SK-N-SH treated with all-trans-retinoic acid at 6 μM for 48 hours (cell line): Measurements from ENCODE around the gene ITPKB.
"Not testable (repeated sequence)": the region's sequence is repeated elsewhere in the genome, so short reads cannot be mapped to it uniquely, and the experiment has no call there.

Experiments
- ATAC-seq: fragments of 200-7000 bp; cut with Tn5 transposase; 3 replicates; pipeline ENCODE4 v1.9.1; 2020; ENCODE audit warnings: mild to moderate bottlenecking, moderate library complexity
- ARNTL ChIP-seq: fragments of 450-650 bp; formaldehyde crosslinking; IDR thresholded peaks from 2 replicates; pipeline ENCODE4 v1.5.0; 2020; ENCODE audit warnings: low read depth, mild to moderate bottlenecking, moderate library complexity, borderline replicate concordance
- BACH2 ChIP-seq: fragments of 250-450 bp; sonication (Bioruptor Pico); IDR thresholded peaks from 2 replicates; pipeline ENCODE4 v1.9.0; 2021; ENCODE audit warnings: mild to moderate bottlenecking, borderline replicate concordance
- CREB5 ChIP-seq: fragments of 250-450 bp; sonication (Bioruptor Pico); IDR thresholded peaks from 2 replicates; pipeline ENCODE4 v1.5.1; 2020; ENCODE audit warnings: low read depth, mild to moderate bottlenecking, moderate library complexity
- CSDC2 ChIP-seq: fragments of 250-450 bp; sonication (Bioruptor Pico); IDR thresholded peaks from 2 replicates; pipeline ENCODE4 v1.5.0; 2020; ENCODE audit warnings: mild to moderate bottlenecking, moderate library complexity
- CSRNP3 ChIP-seq: fragments of 250-450 bp; sonication (Bioruptor Pico); IDR thresholded peaks from 2 replicates; pipeline ENCODE4 v1.5.1; 2021; ENCODE audit warnings: mild to moderate bottlenecking, moderate library complexity
- GLIS3 ChIP-seq: fragments of 250-450 bp; sonication (Bioruptor Pico); IDR thresholded peaks from 2 replicates; pipeline ENCODE4 v1.5.0; 2020; ENCODE audit warnings: mild to moderate bottlenecking, moderate library complexity
- ISL1 ChIP-seq: fragments of 250-450 bp; sonication (Bioruptor Pico); IDR thresholded peaks from 2 replicates; pipeline ENCODE4 v2.1.2; 2022; ENCODE audit warnings: mild to moderate bottlenecking, moderate library complexity
- OSR1 ChIP-seq: fragments of 250-450 bp; sonication (Bioruptor Pico); IDR thresholded peaks from 2 replicates; pipeline ENCODE4 v1.8.0; 2022; ENCODE audit warnings: moderate library complexity, mild to moderate bottlenecking, inconsistent platforms
- PATZ1 ChIP-seq: fragments of 250-450 bp; sonication (Bioruptor Pico); IDR thresholded peaks from 2 replicates; pipeline ENCODE4 v1.8.0; 2020; ENCODE audit warnings: mild to moderate bottlenecking, moderate library complexity, borderline replicate concordance
- POU6F1 ChIP-seq: fragments of 250-450 bp; sonication (Bioruptor Pico); IDR thresholded peaks from 2 replicates; pipeline ENCODE4 v1.8.0; 2021; ENCODE audit warnings: low read depth, mild to moderate bottlenecking, moderate library complexity, borderline replicate concordance
- PPARA ChIP-seq: fragments of 250-450 bp; sonication (Bioruptor Pico); IDR thresholded peaks from 2 replicates; pipeline ENCODE4 v1.5.0; 2020; ENCODE audit warnings: mild to moderate bottlenecking, borderline replicate concordance
- RARB ChIP-seq: fragments of 250-450 bp; sonication (Bioruptor Pico); IDR thresholded peaks from 2 replicates; pipeline ENCODE4 v1.8.0; 2021; ENCODE audit warnings: mild to moderate bottlenecking, moderate library complexity
- TOX ChIP-seq: fragments of 250-450 bp; sonication (Bioruptor Pico); IDR thresholded peaks from 2 replicates; pipeline ENCODE4 v1.8.0; 2021; ENCODE audit warnings: mild to moderate bottlenecking, moderate library complexity, borderline replicate concordance
- ZC3H10 ChIP-seq: fragments of 250-450 bp; sonication (Bioruptor Pico); IDR thresholded peaks from 2 replicates; pipeline ENCODE4 v1.5.1; 2021; ENCODE audit warnings: mild to moderate bottlenecking, moderate library complexity
- ZFP3 ChIP-seq: fragments of 250-450 bp; sonication (Bioruptor Pico); IDR thresholded peaks from 2 replicates; pipeline ENCODE4 v1.5.0; 2020; ENCODE audit warnings: mild to moderate bottlenecking, moderate library complexity
- ZFP30 ChIP-seq: fragments of 450-650 bp; formaldehyde crosslinking; IDR thresholded peaks from 2 replicates; pipeline ENCODE4 v1.5.0; 2022; ENCODE audit warnings: mild to moderate bottlenecking, moderate library complexity
- ZNF565 ChIP-seq: fragments of 450-650 bp; formaldehyde crosslinking; conservative IDR thresholded peaks from 2 replicates; pipeline ENCODE4 v1.5.0; 2020; ENCODE audit warnings: low read depth, mild to moderate bottlenecking, moderate library complexity
- ZNF70 ChIP-seq: fragments of 450-650 bp; formaldehyde crosslinking; IDR thresholded peaks from 2 replicates; pipeline ENCODE4 v1.5.0; 2020; ENCODE audit warnings: mild to moderate bottlenecking, moderate library complexity
- ZNF8 ChIP-seq: fragments of 450-650 bp; formaldehyde crosslinking; IDR thresholded peaks from 2 replicates; pipeline ENCODE4 v1.5.0; 2020; ENCODE audit warnings: mild to moderate bottlenecking, moderate library complexity

Gene ITPKB

GRCh38 chr1:226722240-226722900, 16.7 kb downstream of the ITPKB start:
- no peak for ATAC-seq
- TF ChIP-seq ZFP3 (CRISPR knock-in tag): no peak
- TF ChIP-seq ARNTL (CRISPR knock-in tag): no peak
- no peak for TF ChIP-seq GLIS3 (CRISPR knock-in tag)
- no peak for TF ChIP-seq POU6F1 (CRISPR knock-in tag)
- TF ChIP-seq ISL1: no peak
- TF ChIP-seq ZFP30 (CRISPR knock-in tag): no peak
- TF ChIP-seq PATZ1 (CRISPR knock-in tag): no peak
- TF ChIP-seq CSDC2 (CRISPR knock-in tag): no peak
- TF ChIP-seq BACH2: no peak
- no peak for TF ChIP-seq ZNF70 (CRISPR knock-in tag)
- TF ChIP-seq CSRNP3 (CRISPR knock-in tag): no peak
- no peak for TF ChIP-seq ZNF8 (CRISPR knock-in tag)
- no peak for TF ChIP-seq RARB (CRISPR knock-in tag)

GRCh38 chr1:226720574-226720973, 18.5 kb downstream of the ITPKB start:
- not testable (repeated sequence) for ATAC-seq

GRCh38 chr1:226719596-226720387, 19.3 kb downstream of the ITPKB start:
- ATAC-seq: no peak
- TF ChIP-seq CSDC2 (CRISPR knock-in tag) (no peak), GLIS3 (CRISPR knock-in tag) (no peak), ZFP30 (CRISPR knock-in tag) (no peak), CREB5 (CRISPR knock-in tag) (no peak), PPARA (CRISPR knock-in tag) (no peak), ISL1 (no peak), ZNF565 (no peak), OSR1 (CRISPR knock-in tag) (no peak), ZC3H10 (CRISPR knock-in tag) (no peak), BACH2 (no peak), POU6F1 (CRISPR knock-in tag) (no peak), CSRNP3 (CRISPR knock-in tag) (no peak), RARB (CRISPR knock-in tag) (no peak), TOX (CRISPR knock-in tag) (no peak)
